AG04450 (cell line): ENCODE measurements around the gene COX8C. TPM values are rescaled to one million over a fixed set of nuclear protein-coding genes. Genes with fewer than 3 reads are reported as not detected.
"Not testable (repeated sequence)": the region's sequence is repeated elsewhere in the genome, so short reads cannot be mapped to it uniquely, and the experiment has no call there.

Experiments
- CTCF ChIA-PET: fragments of 300-600, 350-600 bp; formaldehyde crosslinking; extraction: SDS; loops from one replicate; lab custom pipeline; 2022; ENCODE audit warnings: antibody characterized with exemption, inconsistent platforms; lab: Charles Lee
- POLR2A ChIA-PET: fragments of 350-600 bp; formaldehyde crosslinking; extraction: SDS; loops from one replicate; lab custom pipeline; 2021; ENCODE audit warnings: antibody characterized with exemption, inconsistent platforms; lab: Yijun Ruan, JAX
- DNase-seq: peaks from one replicate; pipeline ENCODE4 v3.0.0-alpha.2; 2011; ENCODE audit warnings: low read depth, low spot score
- H3K27ac ChIP-seq: one replicate; pipeline ENCODE4 v1.5.1; 2012; ENCODE audit warnings: low read depth, low read length, control low read depth
- H3K27me3 ChIP-seq: one replicate; pipeline ENCODE4 v1.6.0; 2012; ENCODE audit warnings: low read length; ENCODE audit not compliant: control insufficient read depth, insufficient read depth
- H3K4me3 ChIP-seq: 2 replicates; pipeline ENCODE4 v1.5.1; 2011; ENCODE audit warnings: mild to moderate bottlenecking, low read depth, low read length, control low read depth
- H3K9me3 ChIP-seq: 2 replicates; pipeline ENCODE4 v1.5.1; 2012; ENCODE audit warnings: low read length; ENCODE audit not compliant: control insufficient read depth, insufficient read depth
- polyA plus RNA-seq: library from polyadenylated mRNA; depleted of rRNA; stranded (reverse); fragments of >200 nt; gene quantifications from 2 replicates; pipeline ENCODE4 v1.2.3, GENCODE V29; 2011
- TF ChIP-seq, protein P1 (sequence below): IDR thresholded peaks from 2 replicates; pipeline ENCODE4 v1.5.1; 2011; ENCODE audit warnings: low read depth, low read length, control low read depth, inconsistent platforms

Gene COX8C
- polyA plus RNA-seq, 1 experiment: not detected

DNA sequence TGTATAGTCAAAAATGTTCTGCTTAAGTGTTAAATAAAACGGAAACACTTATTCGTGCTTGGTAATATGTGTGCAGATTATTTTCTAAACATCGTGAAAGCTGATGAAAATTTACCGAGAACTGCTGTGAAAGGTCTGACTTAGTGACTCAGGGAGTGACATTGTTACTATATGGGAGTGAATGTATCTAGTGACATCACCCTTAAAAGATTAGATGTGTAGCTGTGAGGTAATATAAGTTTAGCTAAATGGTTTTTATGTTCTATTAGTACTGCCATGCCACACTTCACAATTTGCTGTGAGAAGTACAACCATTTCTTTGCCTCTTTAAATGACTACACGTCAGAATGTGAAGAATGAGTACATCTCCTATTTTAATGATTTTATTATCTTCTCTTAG, 1.3 kb downstream of the COX8C start:
- no peaks in the 10 kb centered on the region for H3K27me3 ChIP-seq
- DNase-seq: no peak
- POLR2A ChIA-PET: no interaction called here
- CTCF ChIA-PET: no interaction called here
- no peak overlapping the region for H3K27ac ChIP-seq
- H3K4me3 ChIP-seq: no peak overlapping the region
- H3K9me3 ChIP-seq: no peaks in the 10 kb centered on the region; the same call in 1 of the 2 replicates
- TF ChIP-seq, protein P1, sequence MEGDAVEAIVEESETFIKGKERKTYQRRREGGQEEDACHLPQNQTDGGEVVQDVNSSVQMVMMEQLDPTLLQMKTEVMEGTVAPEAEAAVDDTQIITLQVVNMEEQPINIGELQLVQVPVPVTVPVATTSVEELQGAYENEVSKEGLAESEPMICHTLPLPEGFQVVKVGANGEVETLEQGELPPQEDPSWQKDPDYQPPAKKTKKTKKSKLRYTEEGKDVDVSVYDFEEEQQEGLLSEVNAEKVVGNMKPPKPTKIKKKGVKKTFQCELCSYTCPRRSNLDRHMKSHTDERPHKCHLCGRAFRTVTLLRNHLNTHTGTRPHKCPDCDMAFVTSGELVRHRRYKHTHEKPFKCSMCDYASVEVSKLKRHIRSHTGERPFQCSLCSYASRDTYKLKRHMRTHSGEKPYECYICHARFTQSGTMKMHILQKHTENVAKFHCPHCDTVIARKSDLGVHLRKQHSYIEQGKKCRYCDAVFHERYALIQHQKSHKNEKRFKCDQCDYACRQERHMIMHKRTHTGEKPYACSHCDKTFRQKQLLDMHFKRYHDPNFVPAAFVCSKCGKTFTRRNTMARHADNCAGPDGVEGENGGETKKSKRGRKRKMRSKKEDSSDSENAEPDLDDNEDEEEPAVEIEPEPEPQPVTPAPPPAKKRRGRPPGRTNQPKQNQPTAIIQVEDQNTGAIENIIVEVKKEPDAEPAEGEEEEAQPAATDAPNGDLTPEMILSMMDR: no peak

DNA sequence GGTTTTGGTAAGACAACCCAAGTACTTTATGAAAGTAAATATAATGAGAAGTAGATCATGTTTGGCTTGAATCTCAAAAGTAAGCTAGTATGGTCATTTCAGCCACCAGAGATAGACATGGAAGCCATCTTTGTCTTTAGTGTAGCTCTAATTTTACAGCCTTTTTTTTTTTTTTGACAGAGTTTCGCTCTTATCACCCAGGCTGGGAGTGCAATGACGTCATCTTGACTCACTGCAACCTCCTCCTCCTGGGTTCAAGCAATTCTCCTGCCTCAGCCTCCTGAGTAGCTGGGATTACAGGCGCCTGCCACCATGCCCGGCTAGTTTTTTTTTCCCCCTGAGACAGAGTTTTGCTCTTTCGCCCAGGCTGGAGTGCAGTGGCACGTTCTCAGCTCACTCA, 7.9 kb downstream of the COX8C start:
- CTCF ChIA-PET, H3K27me3 ChIP-seq, DNase-seq, H3K27ac ChIP-seq, H3K4me3 ChIP-seq, POLR2A ChIA-PET, H3K9me3 ChIP-seq: not testable (repeated sequence)

DNA sequence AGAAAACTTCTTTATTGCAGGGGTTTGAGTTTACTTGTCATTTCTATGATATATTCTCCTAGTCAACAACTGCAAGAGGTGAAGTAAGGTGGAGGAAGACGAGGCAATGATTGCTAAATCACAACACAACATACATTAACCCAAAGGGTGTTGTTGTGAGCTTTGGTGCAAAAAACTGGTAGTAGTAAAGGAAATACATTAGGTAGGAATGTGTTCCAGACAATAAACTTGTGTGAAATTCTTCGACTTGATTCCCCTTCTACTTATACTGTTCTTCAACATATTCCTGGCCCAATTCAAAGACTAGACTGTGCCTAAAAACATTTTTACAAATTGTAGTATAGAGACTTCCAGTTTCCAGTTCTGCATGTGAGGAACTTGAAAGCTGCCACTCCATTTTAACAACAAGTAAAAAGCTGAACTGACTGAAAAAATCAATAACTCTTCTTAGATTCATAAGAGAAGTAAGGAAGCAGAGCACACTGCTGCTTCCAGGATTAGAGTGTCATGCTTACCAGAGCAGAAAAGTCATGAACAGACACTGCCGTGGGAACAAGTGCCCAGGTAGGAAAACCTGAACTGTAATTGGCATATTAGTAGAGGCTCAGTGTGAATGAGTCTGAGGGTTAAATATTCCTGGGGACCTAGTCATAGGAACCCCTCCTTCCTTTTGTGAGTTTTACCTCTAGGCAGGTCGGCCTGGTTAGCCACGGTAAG, 22.2 kb downstream of the COX8C start:
- Histone ChIP-seq H3K27me3 (no peaks in the 10 kb centered on the region), H3K4me3 (no peak overlapping the region), H3K27ac (no peak overlapping the region), H3K9me3 (no peaks in the 10 kb centered on the region)
- ChIA-PET CTCF (no interaction called here), POLR2A (no interaction called here)
- no peak for DNase-seq
- TF ChIP-seq, protein P1: no peak

DNA sequence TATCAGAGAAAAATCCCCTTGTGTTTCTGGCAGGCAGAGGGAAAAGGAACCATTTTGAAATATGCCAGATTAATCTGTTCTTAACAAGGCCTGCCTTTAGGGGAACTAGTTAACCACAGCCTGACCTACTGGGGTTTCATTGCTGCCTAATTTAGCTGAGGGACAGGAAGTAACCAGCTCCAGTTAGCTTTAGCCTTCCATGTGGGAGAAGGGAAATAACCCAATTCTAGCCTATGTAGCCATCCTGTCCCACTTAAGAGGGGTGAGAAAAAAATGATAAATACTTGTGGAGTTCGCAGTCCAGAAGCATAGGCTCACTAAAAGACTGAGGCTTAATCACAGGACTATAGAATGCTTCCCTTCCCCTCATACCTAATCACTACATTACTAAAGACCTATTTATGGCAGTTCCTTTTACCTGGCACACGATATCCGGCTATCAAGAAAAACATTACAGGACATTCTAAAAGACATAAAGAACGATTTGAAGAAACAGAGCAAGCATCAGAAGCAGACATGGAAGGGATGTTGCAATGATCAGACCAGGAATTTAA, 22.8 kb downstream of the COX8C start:
- POLR2A ChIA-PET: no interaction called here
- DNase-seq: no peak

DNA sequence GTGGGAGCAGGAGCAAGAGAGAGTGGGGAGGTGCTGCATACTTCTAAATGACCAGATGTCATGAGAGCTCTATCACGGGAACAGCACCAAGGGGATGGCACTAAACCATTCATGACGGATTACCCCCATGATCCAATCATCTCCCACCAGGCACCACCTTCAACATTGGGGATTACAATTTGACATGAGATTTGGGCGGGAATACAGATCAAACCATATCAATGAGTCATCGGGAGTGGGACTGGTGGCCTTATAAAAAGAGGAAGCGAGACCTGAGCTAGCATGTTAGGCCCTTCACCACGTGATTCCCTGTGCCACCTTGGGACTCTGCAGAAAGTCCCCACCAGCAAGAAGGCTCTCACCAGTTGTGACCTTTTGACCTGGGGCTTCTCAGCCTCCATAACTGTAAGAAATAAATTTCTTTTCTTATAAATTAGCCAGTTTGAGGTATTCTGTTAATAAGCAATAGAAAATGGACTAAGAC, 28.7 kb downstream of the COX8C start:
- no peaks in the 10 kb centered on the region for H3K9me3 ChIP-seq
- CTCF ChIA-PET: no interaction called here
- POLR2A ChIA-PET: no interaction called here
- TF ChIP-seq, protein P1: no peak
- no peaks in the 10 kb centered on the region for H3K27me3 ChIP-seq
- H3K4me3 ChIP-seq: no peak overlapping the region
- no peak for DNase-seq
- H3K27ac ChIP-seq: no peak overlapping the region

More for the DNA sequence above, 22.8 kb downstream of the COX8C start:
- Histone ChIP-seq H3K4me3 (no peak overlapping the region), H3K27ac (no peak overlapping the region), H3K27me3 (no peaks in the 10 kb centered on the region), H3K9me3 (no peaks in the 10 kb centered on the region)
- CTCF ChIA-PET: no interaction called here
- TF ChIP-seq, protein P1: no peak
